HepG2 (cell line): ENCODE results near the gene SLC16A3. TPM values are rescaled to one million over a fixed set of nuclear protein-coding genes. Genes with fewer than 3 reads are reported as not detected.
A peak's percentile ranks its signal among the peaks of the same experiment; 100 is the strongest.

Source experiments
- EED ChIP-seq: sonication (generic); formaldehyde crosslinking; IDR thresholded peaks from 2 replicates; pipeline ENCODE4 v1.5.0; 2020; ENCODE audit warnings: mild to moderate bottlenecking, missing genetic modification reagents
- FOXA1 ChIP-seq, 2 experiments: fragments of 450-650 bp in 1 of 2; sonication (generic) in 1 of 2; formaldehyde crosslinking in 1 of 2; IDR thresholded peaks; 2 replicates each; pipeline versions ENCODE4 v1.4.0 to v1.6.1; 2016 to 2020; ENCODE audit warnings: missing genetic modification reagents in 1 of 2
- KDM3A ChIP-seq: IDR thresholded peaks from 2 replicates; pipeline ENCODE4 v1.6.1; 2018; ENCODE audit warnings: low read depth, missing compliant biosample characterization
- NBN ChIP-seq: fragments of 450-650 bp; conservative IDR thresholded peaks from 2 replicates; pipeline ENCODE4 v1.6.1; 2017
- NKX3-1 ChIP-seq: sonication (generic); formaldehyde crosslinking; IDR thresholded peaks from 2 replicates; pipeline ENCODE4 v1.5.0; 2020; ENCODE audit warnings: missing genetic modification reagents
- NR1H2 ChIP-seq: sonication (generic); formaldehyde crosslinking; IDR thresholded peaks from 2 replicates; pipeline ENCODE4 v1.8.1; 2022; ENCODE audit warnings: low read depth, missing genetic modification reagents, borderline replicate concordance
- PHF21A ChIP-seq: sonication (generic); formaldehyde crosslinking; IDR thresholded peaks from 2 replicates; pipeline ENCODE4 v1.5.0; 2020; ENCODE audit warnings: mild to moderate bottlenecking, missing genetic modification reagents
- PITX1 ChIP-seq: sonication (generic); formaldehyde crosslinking; IDR thresholded peaks from 2 replicates; pipeline ENCODE4 v1.5.1; 2020; ENCODE audit warnings: mild to moderate bottlenecking, missing genetic modification reagents
- SATB2 ChIP-seq: sonication (generic); formaldehyde crosslinking; IDR thresholded peaks from 2 replicates; pipeline ENCODE4 v1.5.0; 2020; ENCODE audit warnings: missing genetic modification reagents
- STAT5B ChIP-seq: sonication (generic); formaldehyde crosslinking; IDR thresholded peaks from 2 replicates; pipeline ENCODE4 v1.4.0; 2020; ENCODE audit warnings: missing genetic modification reagents
- ZBTB42 ChIP-seq: sonication (generic); formaldehyde crosslinking; IDR thresholded peaks from 2 replicates; pipeline ENCODE4 v1.5.0; 2020; ENCODE audit warnings: mild to moderate bottlenecking, missing genetic modification reagents
- ZNF232 ChIP-seq: sonication (generic); formaldehyde crosslinking; IDR thresholded peaks from 2 replicates; pipeline ENCODE4 v1.4.0; 2020; ENCODE audit warnings: missing genetic modification reagents, borderline replicate concordance
- ZNF234 ChIP-seq: sonication (generic); formaldehyde crosslinking; conservative IDR thresholded peaks from 2 replicates; pipeline ENCODE4 v1.5.1; 2020; ENCODE audit warnings: mild to moderate bottlenecking, missing genetic modification reagents
- ZNF33B ChIP-seq: sonication (generic); formaldehyde crosslinking; IDR thresholded peaks from 2 replicates; pipeline ENCODE4 v1.5.1; 2020; ENCODE audit warnings: mild to moderate bottlenecking, missing genetic modification reagents
- ZNF382 ChIP-seq: sonication (generic); formaldehyde crosslinking; IDR thresholded peaks from 2 replicates; pipeline ENCODE4 v1.5.0; 2020; ENCODE audit warnings: missing genetic modification reagents, mild to moderate bottlenecking, borderline replicate concordance
- ZNF547 ChIP-seq: sonication (generic); formaldehyde crosslinking; IDR thresholded peaks from 2 replicates; pipeline ENCODE4 v1.5.1; 2020; ENCODE audit warnings: mild to moderate bottlenecking, missing genetic modification reagents
- polyA plus RNA-seq, 8 experiments: library from polyadenylated mRNA; depleted of rRNA in 3 of 8; stranded (reverse) in 7 of 8; unstranded in 1 of 8; fragments of >200 nt; fragmentation: Illumina TruSeq in 4 of 8; extraction: Trizol in 4 of 8; gene quantifications; 2 replicates each; pipeline versions ENCODE4 v1.2.1 to v1.2.3, GENCODE V29; 2011 to 2016; ENCODE audit warnings: low read depth in 4 of 8, missing spikeins in 1 of 8, mixed read lengths in 1 of 8; ENCODE audit not compliant: insufficient read depth in 1 of 8
- total RNA-seq, 5 experiments: library from RNA; depleted of rRNA; stranded (reverse); fragments of >200 nt; fragmentation: Illumina TruSeq; extraction: Trizol; gene quantifications; 2 replicates each; pipeline ENCODE4 v1.2.3, GENCODE V29; 2016; ENCODE audit warnings: low read depth in 1 of 5
- TF ChIP-seq, protein P1 (sequence below): sonication (generic); formaldehyde crosslinking; IDR thresholded peaks from 2 replicates; pipeline ENCODE4 v1.5.1; 2020; ENCODE audit warnings: missing genetic modification reagents, mild to moderate bottlenecking, borderline replicate concordance
- TF ChIP-seq, protein P2 (sequence below): sonication (generic); formaldehyde crosslinking; IDR thresholded peaks from 2 replicates; pipeline ENCODE4 v1.4.0; 2020; ENCODE audit warnings: mild to moderate bottlenecking, low read depth, missing genetic modification reagents
- TF ChIP-seq, protein P3 (sequence below): sonication (generic); formaldehyde crosslinking; IDR thresholded peaks from 2 replicates; pipeline ENCODE4 v1.4.0; 2020; ENCODE audit warnings: missing genetic modification reagents, borderline replicate concordance
- TF ChIP-seq, protein P4 (sequence below), 2 experiments: sonication (generic) in 1 of 2; formaldehyde crosslinking in 1 of 2; IDR thresholded peaks; 2 replicates each; pipeline versions ENCODE4 v1.5.1 to v1.6.1; 2011 to 2020; ENCODE audit warnings: borderline replicate concordance in 1 of 2, low read depth in 1 of 2, low read length in 1 of 2, mild to moderate bottlenecking in 1 of 2, missing genetic modification reagents in 1 of 2, moderate library complexity in 1 of 2
- TF ChIP-seq, protein P5 (sequence below): sonication (generic); formaldehyde crosslinking; IDR thresholded peaks from 2 replicates; pipeline ENCODE4 v1.9.0; 2021; ENCODE audit warnings: missing genetic modification reagents, borderline replicate concordance

The SLC16A3 gene
- total and polyA plus RNA-seq, 2 of the 13 experiments (the other 11 are each of a cell fraction or from before 2014, with no cell fraction given) = 242 to 349 TPM

DNA sequence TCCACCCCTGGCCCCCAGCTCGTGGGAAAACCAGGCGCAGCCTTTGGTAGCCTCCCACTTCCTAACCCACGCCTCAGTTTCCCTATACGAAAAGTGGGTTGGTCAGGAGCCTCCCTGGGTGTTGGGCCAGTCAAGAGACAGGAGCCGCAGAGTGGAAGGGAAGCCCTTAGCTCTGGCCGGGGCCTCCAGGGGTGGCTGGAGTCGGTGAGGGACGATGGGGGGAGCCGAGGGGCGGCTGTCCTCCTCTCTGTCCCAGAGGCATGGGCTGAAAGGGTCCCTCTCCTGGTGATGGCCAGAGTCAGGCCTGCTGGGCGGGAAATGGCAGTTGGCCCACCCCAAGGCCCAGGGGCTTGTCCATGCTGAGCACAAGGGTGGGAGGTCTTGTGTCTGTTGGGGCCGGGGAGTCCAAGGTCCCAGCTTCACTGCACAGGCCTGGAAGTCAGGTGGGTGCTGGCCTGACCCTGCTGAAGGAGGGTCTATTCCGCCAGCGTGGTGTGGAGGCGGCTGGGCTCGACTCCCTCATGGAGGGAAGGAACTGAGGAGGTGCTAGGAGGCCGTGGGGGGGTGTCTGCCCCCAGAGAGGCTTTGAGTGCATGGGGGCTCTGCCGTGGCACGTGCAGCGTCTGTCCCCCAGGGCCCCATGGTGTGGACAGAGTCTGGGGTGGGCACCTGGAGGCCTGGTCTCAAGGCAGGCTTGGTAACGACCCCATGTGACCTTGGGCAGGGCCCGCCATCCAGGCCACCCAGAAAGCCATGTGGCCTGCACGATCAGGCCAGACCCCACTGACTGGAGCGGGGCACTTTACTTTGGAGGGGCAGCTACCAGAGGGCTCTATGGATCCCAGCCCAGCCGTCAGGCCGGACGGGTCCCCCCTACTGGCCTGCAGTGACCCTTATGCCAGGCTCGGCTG is 1.1 kb downstream of the SLC16A3 start (continued):
- TF ChIP-seq, protein P1, sequence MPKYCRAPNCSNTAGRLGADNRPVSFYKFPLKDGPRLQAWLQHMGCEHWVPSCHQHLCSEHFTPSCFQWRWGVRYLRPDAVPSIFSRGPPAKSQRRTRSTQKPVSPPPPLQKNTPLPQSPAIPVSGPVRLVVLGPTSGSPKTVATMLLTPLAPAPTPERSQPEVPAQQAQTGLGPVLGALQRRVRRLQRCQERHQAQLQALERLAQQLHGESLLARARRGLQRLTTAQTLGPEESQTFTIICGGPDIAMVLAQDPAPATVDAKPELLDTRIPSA = peak; percentile 70; the same call in 1 of the 2 replicates
- TF ChIP-seq SATB2 (CRISPR knock-in tag) = 0 out of 2 replicates have a peak, but pooled peaks have one; percentile 16
- TF ChIP-seq EED (CRISPR knock-in tag) = peak; percentile 90; the same call in 1 of the 2 replicates
- TF ChIP-seq NR1H2 (CRISPR knock-in tag) = peak; percentile 16; the same call in 1 of the 2 replicates
- TF ChIP-seq KDM3A (CRISPR knock-in tag) = peak; percentile 5; the same call in 1 of the 2 replicates
- TF ChIP-seq FOXA1 (IDR thresholded peaks at IDR 0.05) = no peak
- no peak for TF ChIP-seq FOXA1 (CRISPR knock-in tag; IDR thresholded peaks at IDR 0.05)
- TF ChIP-seq, protein P2, sequence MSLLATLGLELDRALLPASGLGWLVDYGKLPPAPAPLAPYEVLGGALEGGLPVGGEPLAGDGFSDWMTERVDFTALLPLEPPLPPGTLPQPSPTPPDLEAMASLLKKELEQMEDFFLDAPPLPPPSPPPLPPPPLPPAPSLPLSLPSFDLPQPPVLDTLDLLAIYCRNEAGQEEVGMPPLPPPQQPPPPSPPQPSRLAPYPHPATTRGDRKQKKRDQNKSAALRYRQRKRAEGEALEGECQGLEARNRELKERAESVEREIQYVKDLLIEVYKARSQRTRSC = 0 out of 2 replicates have a peak, but pooled peaks have one; percentile 6
- TF ChIP-seq ZNF547 (CRISPR knock-in tag) = no peak
- TF ChIP-seq, protein P3, sequence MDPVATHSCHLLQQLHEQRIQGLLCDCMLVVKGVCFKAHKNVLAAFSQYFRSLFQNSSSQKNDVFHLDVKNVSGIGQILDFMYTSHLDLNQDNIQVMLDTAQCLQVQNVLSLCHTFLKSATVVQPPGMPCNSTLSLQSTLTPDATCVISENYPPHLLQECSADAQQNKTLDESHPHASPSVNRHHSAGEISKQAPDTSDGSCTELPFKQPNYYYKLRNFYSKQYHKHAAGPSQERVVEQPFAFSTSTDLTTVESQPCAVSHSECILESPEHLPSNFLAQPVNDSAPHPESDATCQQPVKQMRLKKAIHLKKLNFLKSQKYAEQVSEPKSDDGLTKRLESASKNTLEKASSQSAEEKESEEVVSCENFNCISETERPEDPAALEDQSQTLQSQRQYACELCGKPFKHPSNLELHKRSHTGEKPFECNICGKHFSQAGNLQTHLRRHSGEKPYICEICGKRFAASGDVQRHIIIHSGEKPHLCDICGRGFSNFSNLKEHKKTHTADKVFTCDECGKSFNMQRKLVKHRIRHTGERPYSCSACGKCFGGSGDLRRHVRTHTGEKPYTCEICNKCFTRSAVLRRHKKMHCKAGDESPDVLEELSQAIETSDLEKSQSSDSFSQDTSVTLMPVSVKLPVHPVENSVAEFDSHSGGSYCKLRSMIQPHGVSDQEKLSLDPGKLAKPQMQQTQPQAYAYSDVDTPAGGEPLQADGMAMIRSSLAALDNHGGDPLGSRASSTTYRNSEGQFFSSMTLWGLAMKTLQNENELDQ (CRISPR knock-in tag) = no peak
- no peak for TF ChIP-seq NBN
- TF ChIP-seq ZNF382 (CRISPR knock-in tag) = no peak
- no peak for TF ChIP-seq STAT5B (CRISPR knock-in tag)
- TF ChIP-seq, protein P4, sequence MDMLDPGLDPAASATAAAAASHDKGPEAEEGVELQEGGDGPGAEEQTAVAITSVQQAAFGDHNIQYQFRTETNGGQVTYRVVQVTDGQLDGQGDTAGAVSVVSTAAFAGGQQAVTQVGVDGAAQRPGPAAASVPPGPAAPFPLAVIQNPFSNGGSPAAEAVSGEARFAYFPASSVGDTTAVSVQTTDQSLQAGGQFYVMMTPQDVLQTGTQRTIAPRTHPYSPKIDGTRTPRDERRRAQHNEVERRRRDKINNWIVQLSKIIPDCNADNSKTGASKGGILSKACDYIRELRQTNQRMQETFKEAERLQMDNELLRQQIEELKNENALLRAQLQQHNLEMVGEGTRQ (IDR thresholded peaks at IDR 0.05; ENCODE audit: low read depth, low read length) = no peak
- TF ChIP-seq, protein P4 (CRISPR knock-in tag; IDR thresholded peaks at IDR 0.05; ENCODE audit: borderline replicate concordance) = peak; percentile 4
- TF ChIP-seq ZNF234 (CRISPR knock-in tag) = no peak
- no peak; the same call in 1 of the 2 replicates for TF ChIP-seq ZNF232 (CRISPR knock-in tag)
- TF ChIP-seq PHF21A = peak; percentile 35; the same call in 1 of the 2 replicates
- TF ChIP-seq, protein P5, sequence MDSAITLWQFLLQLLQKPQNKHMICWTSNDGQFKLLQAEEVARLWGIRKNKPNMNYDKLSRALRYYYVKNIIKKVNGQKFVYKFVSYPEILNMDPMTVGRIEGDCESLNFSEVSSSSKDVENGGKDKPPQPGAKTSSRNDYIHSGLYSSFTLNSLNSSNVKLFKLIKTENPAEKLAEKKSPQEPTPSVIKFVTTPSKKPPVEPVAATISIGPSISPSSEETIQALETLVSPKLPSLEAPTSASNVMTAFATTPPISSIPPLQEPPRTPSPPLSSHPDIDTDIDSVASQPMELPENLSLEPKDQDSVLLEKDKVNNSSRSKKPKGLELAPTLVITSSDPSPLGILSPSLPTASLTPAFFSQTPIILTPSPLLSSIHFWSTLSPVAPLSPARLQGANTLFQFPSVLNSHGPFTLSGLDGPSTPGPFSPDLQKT (CRISPR knock-in tag) = no peak
- no peak; the same call in 1 of the 2 replicates for TF ChIP-seq PITX1
- TF ChIP-seq NKX3-1 (CRISPR knock-in tag) = no peak
- no peak for TF ChIP-seq ZNF33B
- peak; percentile 15; the same call in 1 of the 2 replicates for TF ChIP-seq ZBTB42 (CRISPR knock-in tag)
